ENCODE measurements around the gene TESMIN. TPM values are rescaled to one million over a fixed set of nuclear protein-coding genes. Genes with fewer than 3 reads are reported as not detected.

The TESMIN gene
- under 1 TPM in 2 of 4 donors, not detected in 2; 0.16 to 0.17 TPM for total RNA-seq

GRCh38 chr11:68751331-68751856 lies at the start of gene TESMIN:
Gene TESMIN, minus strand, starts transcription at chr11:68751520. Its CDS starts 860 bp downstream, at chr11:68750660.
- in situ Hi-C loops (cut with MboI; ENCODE audit: low sequenced_read_pairs in 4 of 4) (loop anchor here in 1 of 4 donors (25.0 kb wide), 1 partner anchor 111 kb away; no protein-coding TSS in a partner anchor), intact Hi-C loops (cut with DNase I; ENCODE audit: low total_unique reads) (no loop called here)
- peak within 1 kb of the TSS; percentile 30 to 50 (median 42) for H3K4me3 ChIP-seq
- peaks cover 0 to 9% of the 10 kb centered on the region in 2 donors for H3K36me3 ChIP-seq
- peaks cover 9 to 10% of the 10 kb centered on the region in 2 donors for H3K4me1 ChIP-seq
- no peak within 1 kb of the TSS for H3K27ac ChIP-seq
- peaks cover 8 to 25% (median 11%) of the 10 kb centered on the region in 3 donors for H3K27me3 ChIP-seq
- ATAC-seq = peak; percentile 50 to 64
- peak; percentile 62 to 65 for DNase-seq
- TF ChIP-seq POLR2A (IDR thresholded peaks at IDR 0.05) (no peak), CTCF (IDR thresholded peaks at IDR 0.05 in 4 of 5, conservative IDR thresholded peaks at IDR 0.05 in 1 of 5) (no peak)
- H3K9me3 ChIP-seq = no peaks in the 10 kb centered on the region

GRCh38 chr11:68798221-68798813 lies 47.0 kb upstream of the TESMIN start:
- intact Hi-C loops (cut with DNase I; ENCODE audit: low total_unique reads) = no loop called here
- Histone ChIP-seq H3K4me1 (no peaks in the 10 kb centered on the region), H3K27me3 (no peaks in the 10 kb centered on the region), H3K9me3 (no peaks in the 10 kb centered on the region), H3K36me3 (peaks cover 5 to 74% of the 10 kb centered on the region in 2 donors), H3K4me3 (no peak overlapping the region), H3K27ac (no peak overlapping the region)
- TF ChIP-seq CTCF (IDR thresholded peaks at IDR 0.05 in 4 of 5, conservative IDR thresholded peaks at IDR 0.05 in 1 of 5) (peak; percentile 15 to 55 (median 38)), POLR2A (IDR thresholded peaks at IDR 0.05) (no peak)
- ATAC-seq = no peak
- no peak for DNase-seq
- in situ Hi-C loops (cut with MboI; ENCODE audit: low sequenced_read_pairs in 4 of 4) = no loop called here

GRCh38 chr11:68796801-68797200 lies 45.5 kb upstream of the TESMIN start:
- ATAC-seq = no peak
- H3K4me1 ChIP-seq = no peaks in the 10 kb centered on the region
- intact Hi-C loops (cut with DNase I; ENCODE audit: low total_unique reads) = no loop called here
- H3K27ac ChIP-seq = no peak overlapping the region
- TF ChIP-seq CTCF (IDR thresholded peaks at IDR 0.05 in 4 of 5, conservative IDR thresholded peaks at IDR 0.05 in 1 of 5) (no peak), POLR2A (IDR thresholded peaks at IDR 0.05) (no peak)
- H3K9me3 ChIP-seq = no peaks in the 10 kb centered on the region
- DNase-seq = no peak
- H3K4me3 ChIP-seq = no peak overlapping the region
- H3K36me3 ChIP-seq = peaks cover 5 to 81% of the 10 kb centered on the region in 2 donors
- no peaks in the 10 kb centered on the region for H3K27me3 ChIP-seq
- in situ Hi-C loops (cut with MboI; ENCODE audit: low sequenced_read_pairs in 4 of 4) = no loop called here

GRCh38 chr11:68792400-68792966 lies 41.2 kb upstream of the TESMIN start:
- H3K4me3 ChIP-seq = no peak overlapping the region
- H3K27me3 ChIP-seq = no peaks in the 10 kb centered on the region
- no peak for ATAC-seq
- intact Hi-C loops (cut with DNase I; ENCODE audit: low total_unique reads) = no loop called here
- in situ Hi-C loops (cut with MboI; ENCODE audit: low sequenced_read_pairs in 4 of 4) = no loop called here
- no peaks in the 10 kb centered on the region for H3K9me3 ChIP-seq
- H3K4me1 ChIP-seq = no peaks in the 10 kb centered on the region
- no peak for TF ChIP-seq CTCF (IDR thresholded peaks at IDR 0.05 in 4 of 5, conservative IDR thresholded peaks at IDR 0.05 in 1 of 5)
- no peak for TF ChIP-seq POLR2A (IDR thresholded peaks at IDR 0.05)
- no peak for DNase-seq
- H3K27ac ChIP-seq = no peak overlapping the region
- peaks cover 5 to 70% of the 10 kb centered on the region in 2 donors for H3K36me3 ChIP-seq
